ENCODE measurements around the gene ELFN1.

GRCh38 chr7:1700536-1701333 is 30.7 kb downstream of the ELFN1 start:
- TF ChIP-seq EZH2phosphoT487 (IDR thresholded peaks at IDR 0.05; ENCODE audit: borderline replicate concordance) (no peak), CTCF (conservative IDR thresholded peaks at IDR 0.05; ENCODE audit: low read length) (no peak)

Data from Loucy (cell line).